OCI-LY3 (cell line): ENCODE results near the gene DNA2.

Experiments used
- H2AFZ ChIP-seq: fragments of 200-600, 300-600 bp; shearing (Covaris generic); 2 replicates; pipeline ENCODE4 v1.6.0; 2014; ENCODE audit warnings: antibody characterized with exemption, low read depth, low read length
- H3K27ac ChIP-seq: fragments of 200-600, 300-600 bp; sonication (generic); 2 replicates; pipeline ENCODE4 v1.5.1; 2014; ENCODE audit warnings: mild to moderate bottlenecking, low read length, moderate library complexity, mixed read lengths
- H3K27me3 ChIP-seq: fragments of 200-600, 300-600 bp; sonication (generic); 2 replicates; pipeline ENCODE4 v1.6.1; 2014; ENCODE audit warnings: low read depth, low read length, mixed read lengths
- H3K36me3 ChIP-seq: fragments of 200-600, 300-600 bp; sonication (generic); replicated peaks from 2 replicates; pipeline ENCODE3; 2014; ENCODE audit warnings: low read depth, low read length, mixed read lengths
- H3K4me1 ChIP-seq: fragments of 300-600, 200-600 bp; sonication (generic); 2 replicates; pipeline ENCODE4 v1.6.1; 2014; ENCODE audit warnings: low read length, mixed read lengths
- H3K4me2 ChIP-seq: fragments of 200-600, 300-600 bp; sonication (generic); 2 replicates; pipeline ENCODE4 v1.6.1; 2014; ENCODE audit warnings: low read length, mixed read lengths
- H3K4me3 ChIP-seq: fragments of 300-600, 200-600 bp; sonication (generic); 2 replicates; pipeline ENCODE4 v1.5.1; 2014; ENCODE audit warnings: antibody characterized with exemption, mild to moderate bottlenecking, low read length, moderate library complexity
- H3K79me2 ChIP-seq: fragments of 300-600, 200-600 bp; shearing (Covaris generic); 2 replicates; pipeline ENCODE4 v1.6.1; 2014; ENCODE audit warnings: mild to moderate bottlenecking, low read length, mixed read lengths
- H3K9ac ChIP-seq: fragments of 300-600, 200-600 bp; shearing (Covaris generic); 2 replicates; pipeline ENCODE4 v1.6.0; 2014; ENCODE audit warnings: mild to moderate bottlenecking, low read length, moderate library complexity
- H3K9me3 ChIP-seq: fragments of 200-600, 300-600 bp; shearing (Covaris generic); 2 replicates; pipeline ENCODE4 v1.6.1; 2014; ENCODE audit warnings: low read length, mixed read lengths; ENCODE audit not compliant: insufficient read depth
- H4K20me1 ChIP-seq: fragments of 200-600, 300-600 bp; sonication (generic); 2 replicates; pipeline ENCODE4 v1.6.1; 2016; ENCODE audit warnings: low read length, mixed read lengths; ENCODE audit not compliant: insufficient read depth
- EZH2phosphoT487 ChIP-seq: fragments of 200-600 bp; shearing (Covaris generic); IDR thresholded peaks from 2 replicates; pipeline ENCODE4 v1.6.1; 2018; ENCODE audit warnings: antibody characterized with exemption, mixed run types, low read depth
- TF ChIP-seq, protein P1 (sequence below): fragments of 200-600, 300-600 bp; sonication (generic); IDR thresholded peaks from 2 replicates; pipeline ENCODE4 v1.5.1; 2014; ENCODE audit warnings: antibody characterized with exemption, low read length, low read depth

Gene DNA2

DNA sequence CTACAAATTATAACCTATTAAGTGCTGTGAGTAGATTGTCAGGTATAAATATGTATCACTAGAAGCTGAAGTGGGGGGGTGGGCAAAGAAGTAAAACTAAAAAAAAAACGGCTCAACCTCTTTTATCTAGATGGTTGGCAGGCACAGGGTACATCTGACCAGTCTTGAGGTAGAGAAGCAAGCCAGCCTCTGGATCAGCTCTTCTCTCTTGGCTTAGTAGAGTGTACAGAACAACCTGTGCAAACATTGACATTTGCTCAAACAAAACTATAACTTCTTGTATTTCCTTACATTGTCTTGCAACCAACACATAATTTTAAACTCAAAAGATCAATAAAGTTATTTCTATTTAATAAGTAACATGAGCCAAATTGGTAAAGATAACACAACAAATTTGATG lies 25.6 kb downstream of the DNA2 start:
- peaks cover 2% of the 10 kb centered on the region for H3K36me3 ChIP-seq
- no peaks in the 10 kb centered on the region for H3K79me2 ChIP-seq
- H3K9me3 ChIP-seq: no peaks in the 10 kb centered on the region
- no peak overlapping the region for H3K4me3 ChIP-seq
- H3K4me2 ChIP-seq: no peak overlapping the region
- H4K20me1 ChIP-seq: no peaks in the 10 kb centered on the region
- H3K27ac ChIP-seq: no peak overlapping the region
- no peak overlapping the region for H2AFZ ChIP-seq
- H3K9ac ChIP-seq: no peak overlapping the region
- H3K4me1 ChIP-seq: no peaks in the 10 kb centered on the region
- TF ChIP-seq EZH2phosphoT487: no peak
- TF ChIP-seq, protein P1, sequence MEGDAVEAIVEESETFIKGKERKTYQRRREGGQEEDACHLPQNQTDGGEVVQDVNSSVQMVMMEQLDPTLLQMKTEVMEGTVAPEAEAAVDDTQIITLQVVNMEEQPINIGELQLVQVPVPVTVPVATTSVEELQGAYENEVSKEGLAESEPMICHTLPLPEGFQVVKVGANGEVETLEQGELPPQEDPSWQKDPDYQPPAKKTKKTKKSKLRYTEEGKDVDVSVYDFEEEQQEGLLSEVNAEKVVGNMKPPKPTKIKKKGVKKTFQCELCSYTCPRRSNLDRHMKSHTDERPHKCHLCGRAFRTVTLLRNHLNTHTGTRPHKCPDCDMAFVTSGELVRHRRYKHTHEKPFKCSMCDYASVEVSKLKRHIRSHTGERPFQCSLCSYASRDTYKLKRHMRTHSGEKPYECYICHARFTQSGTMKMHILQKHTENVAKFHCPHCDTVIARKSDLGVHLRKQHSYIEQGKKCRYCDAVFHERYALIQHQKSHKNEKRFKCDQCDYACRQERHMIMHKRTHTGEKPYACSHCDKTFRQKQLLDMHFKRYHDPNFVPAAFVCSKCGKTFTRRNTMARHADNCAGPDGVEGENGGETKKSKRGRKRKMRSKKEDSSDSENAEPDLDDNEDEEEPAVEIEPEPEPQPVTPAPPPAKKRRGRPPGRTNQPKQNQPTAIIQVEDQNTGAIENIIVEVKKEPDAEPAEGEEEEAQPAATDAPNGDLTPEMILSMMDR: no peak
- H3K27me3 ChIP-seq: no peaks in the 10 kb centered on the region

DNA sequence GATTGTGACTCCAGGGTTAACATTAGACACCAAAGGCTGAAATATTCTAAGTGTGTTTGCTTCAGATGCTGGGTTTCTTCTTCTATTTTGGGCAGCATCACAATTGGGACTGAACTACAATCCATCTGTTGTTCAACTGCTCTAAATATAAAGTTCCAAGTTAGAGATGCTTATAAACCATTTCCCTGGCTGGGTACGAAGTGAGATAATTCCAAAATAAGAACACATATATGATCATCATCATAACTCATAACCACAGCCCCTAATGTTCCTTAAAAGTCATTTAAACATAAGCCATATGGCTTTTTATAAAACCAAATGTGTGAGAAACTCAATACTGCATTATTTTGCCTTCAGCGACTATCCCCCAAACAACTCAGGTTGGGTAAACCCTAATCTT lies 28.8 kb downstream of the DNA2 start:
- Histone ChIP-seq H3K4me3 (no peak overlapping the region), H4K20me1 (no peaks in the 10 kb centered on the region), H3K27me3 (no peaks in the 10 kb centered on the region), H3K27ac (no peak overlapping the region), H3K79me2 (no peaks in the 10 kb centered on the region), H3K9ac (no peak overlapping the region), H3K36me3 (peaks cover 2% of the 10 kb centered on the region), H2AFZ (no peak overlapping the region), H3K4me1 (no peaks in the 10 kb centered on the region), H3K4me2 (no peak overlapping the region), H3K9me3 (no peaks in the 10 kb centered on the region)
- no peak for TF ChIP-seq EZH2phosphoT487
- TF ChIP-seq, protein P1: no peak

DNA sequence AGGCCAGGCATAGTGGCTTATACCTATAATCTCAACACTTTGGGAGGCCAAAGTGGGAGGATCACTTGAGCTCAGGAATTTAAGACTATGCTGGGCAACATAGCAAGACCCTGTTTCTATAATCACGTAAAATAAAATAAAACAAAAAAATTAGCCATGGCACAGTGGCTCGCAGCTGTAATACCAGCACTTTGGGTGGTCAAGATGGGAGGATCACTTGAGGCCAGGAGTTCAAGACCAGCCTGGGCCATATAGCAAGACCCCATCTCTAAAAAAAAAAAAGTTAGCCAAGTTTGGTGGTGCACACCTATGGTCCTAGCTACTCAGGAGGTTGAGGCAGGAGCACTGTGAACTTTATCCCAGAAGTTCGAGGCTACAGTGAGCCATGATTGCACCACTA lies 30.9 kb downstream of the DNA2 start:
- no peaks in the 10 kb centered on the region for H3K27me3 ChIP-seq
- H3K36me3 ChIP-seq: peaks cover 10% of the 10 kb centered on the region
- H3K4me2 ChIP-seq: no peak overlapping the region

DNA sequence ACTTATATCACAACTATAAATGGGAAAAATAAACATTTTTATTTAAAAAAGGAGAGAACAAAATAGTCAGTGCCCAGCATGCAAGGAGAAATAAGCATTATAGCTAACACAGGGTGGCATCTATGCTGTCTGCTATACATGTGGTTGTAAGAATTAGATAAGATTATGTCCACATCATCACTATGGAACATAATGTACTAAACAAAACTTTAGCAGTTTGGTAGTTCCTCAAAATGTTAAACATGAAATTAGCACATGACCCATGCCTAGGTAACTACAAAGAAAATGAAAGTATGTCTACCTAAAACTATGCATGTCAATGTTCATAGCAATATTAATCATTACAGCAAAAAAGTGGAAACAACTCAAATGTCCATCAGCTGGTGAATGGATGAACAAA lies 36.0 kb downstream of the DNA2 start:
- H4K20me1 ChIP-seq: no peaks in the 10 kb centered on the region
- no peaks in the 10 kb centered on the region for H3K79me2 ChIP-seq
- no peak overlapping the region for H3K9ac ChIP-seq
- H3K4me3 ChIP-seq: no peak overlapping the region
- H3K9me3 ChIP-seq: no peaks in the 10 kb centered on the region
- H2AFZ ChIP-seq: no peak overlapping the region
- H3K27me3 ChIP-seq: no peaks in the 10 kb centered on the region
- H3K27ac ChIP-seq: no peak overlapping the region
- peaks cover 4% of the 10 kb centered on the region; the same call in 1 of the 2 replicates for H3K4me1 ChIP-seq
- peaks cover 25% of the 10 kb centered on the region for H3K36me3 ChIP-seq
- 0 out of 2 replicates have a peak overlapping the region, but pooled peaks have one; percentile 7 for H3K4me2 ChIP-seq
- TF ChIP-seq EZH2phosphoT487: no peak
- TF ChIP-seq, protein P1: no peak

More for the DNA sequence above, 30.9 kb downstream of the DNA2 start:
- no peak overlapping the region for H2AFZ ChIP-seq
- H4K20me1 ChIP-seq: no peaks in the 10 kb centered on the region
- H3K4me3 ChIP-seq: no peak overlapping the region
- H3K4me1 ChIP-seq: peaks cover 4% of the 10 kb centered on the region; the same call in 1 of the 2 replicates
- H3K27ac ChIP-seq: no peak overlapping the region
- no peak overlapping the region for H3K9ac ChIP-seq
- H3K9me3 ChIP-seq: no peaks in the 10 kb centered on the region
- TF ChIP-seq, protein P1: no peak
- no peak for TF ChIP-seq EZH2phosphoT487
- no peaks in the 10 kb centered on the region for H3K79me2 ChIP-seq
